Vagina (tissue), 2 donors: Measurements from ENCODE around the gene NFATC3. TPM values are rescaled to one million over a fixed set of nuclear protein-coding genes. Genes with fewer than 3 reads are reported as not detected.

Source experiments
- DNase-seq, 2 donors: peaks; one replicate each; pipeline ENCODE4 v3.0.0-alpha.2; 2017; ENCODE audit errors: extremely low spot score in 2 of 2
- H3K27ac ChIP-seq: fragments of 200-600 bp; sonication (generic); one replicate; pipeline ENCODE4 v1.5.1; 2019
- H3K27me3 ChIP-seq: fragments of 200-600 bp; sonication (generic); one replicate; pipeline ENCODE4 v1.5.1; 2019
- H3K36me3 ChIP-seq, 2 donors: fragments of 200-600 bp; sonication (generic); one replicate each; pipeline ENCODE4 v1.5.1; 2017 to 2019
- H3K4me1 ChIP-seq: fragments of 200-600 bp; sonication (generic); one replicate; pipeline ENCODE4 v1.5.1; 2019
- H3K4me3 ChIP-seq, 2 donors: fragments of 200-600 bp; sonication (generic); 1 replicate in 1 of 2; 2 replicates in 1 of 2; pipeline ENCODE4 v1.5.1; 2016 to 2019
- H3K9me3 ChIP-seq: fragments of 200-600 bp; sonication (generic); one replicate; pipeline ENCODE4 v1.5.1; 2019
- CTCF ChIP-seq, 3 experiments: fragments of 450-650 bp in 2 of 3; fragments of 200-600 bp in 1 of 3; sonication (generic) in 1 of 3; IDR thresholded peaks; one replicate each; pipeline ENCODE4 v1.5.1; 2017 to 2019; ENCODE audit warnings: antibody characterized with exemption in 3 of 3, mild to moderate bottlenecking in 2 of 3, moderate library complexity in 2 of 3
- POLR2A ChIP-seq, 2 donors: fragments of 450-650 bp; IDR thresholded peaks; one replicate each; pipeline ENCODE4 v1.6.1; 2017; ENCODE audit warnings: antibody characterized with exemption in 2 of 2, mild to moderate bottlenecking in 2 of 2, moderate library complexity in 2 of 2
- POLR2AphosphoS5 ChIP-seq, 2 donors: sonication (generic); formaldehyde crosslinking; IDR thresholded peaks; one replicate each; pipeline ENCODE4 v1.9.0; 2017; ENCODE audit warnings: antibody characterized with exemption in 2 of 2, mild to moderate bottlenecking in 2 of 2, low read depth in 1 of 2; ENCODE audit not compliant: insufficient read depth in 1 of 2
- intact Hi-C: fragments of 100-400 bp; cut with DNase I; formaldehyde crosslinking; loops from one replicate; pipeline ENCODE4 v1.15.1; 2023
- total RNA-seq: library from RNA; depleted of rRNA; stranded (reverse); fragments of >200 nt; gene quantifications from one replicate; pipeline ENCODE4 v1.2.3, GENCODE V29; 2016

The NFATC3 gene
- total RNA-seq, 1 donor from 2014 or later: 51.8 TPM

GRCh38 chr16:68216240-68216639 is 131.1 kb downstream of the NFATC3 start:
- no peak overlapping the region for H3K27ac ChIP-seq
- DNase-seq: no peak
- intact Hi-C loops: no loop called here
- no peaks in the 10 kb centered on the region for H3K36me3 ChIP-seq
- no peaks in the 10 kb centered on the region for H3K4me1 ChIP-seq
- no peak overlapping the region for H3K4me3 ChIP-seq
- H3K9me3 ChIP-seq: no peaks in the 10 kb centered on the region
- no peaks in the 10 kb centered on the region for H3K27me3 ChIP-seq
- TF ChIP-seq POLR2AphosphoS5 (IDR thresholded peaks at IDR 0.05; ENCODE audit: insufficient read depth in 1 of 2, low read depth in 1 of 2) (no peak), CTCF (IDR thresholded peaks at IDR 0.05) (no peak), POLR2A (IDR thresholded peaks at IDR 0.05) (no peak)

- Histone ChIP-seq H3K36me3 (no peaks in the 10 kb centered on the region), H3K9me3 (no peaks in the 10 kb centered on the region), H3K4me1 (no peaks in the 10 kb centered on the region), H3K27me3 (no peaks in the 10 kb centered on the region), H3K27ac (no peak overlapping the region), H3K4me3 (no peak overlapping the region)
- intact Hi-C loops: no loop called here
- TF ChIP-seq POLR2A (IDR thresholded peaks at IDR 0.05): no peak
- TF ChIP-seq POLR2AphosphoS5 (IDR thresholded peaks at IDR 0.05; ENCODE audit: insufficient read depth in 1 of 2, low read depth in 1 of 2): no peak
- TF ChIP-seq CTCF (IDR thresholded peaks at IDR 0.05): no peak
- no peak for DNase-seq
Observed at GRCh38 chr16:68217506-68217905, 132.3 kb downstream of the NFATC3 start.

GRCh38 chr16:68219725-68220351 is 134.7 kb downstream of the NFATC3 start:
- no peak overlapping the region for H3K27ac ChIP-seq
- intact Hi-C loops: no loop called here
- DNase-seq: no peak

GRCh38 chr16:68223072-68223471 is 137.9 kb downstream of the NFATC3 start:
- Histone ChIP-seq H3K4me3 (no peak overlapping the region), H3K36me3 (peaks cover 0 to 10% of the 10 kb centered on the region in 2 donors), H3K9me3 (no peaks in the 10 kb centered on the region), H3K27me3 (no peaks in the 10 kb centered on the region), H3K4me1 (no peaks in the 10 kb centered on the region), H3K27ac (no peak overlapping the region)
- TF ChIP-seq CTCF (IDR thresholded peaks at IDR 0.05): no peak
- TF ChIP-seq POLR2A (IDR thresholded peaks at IDR 0.05): no peak
- no peak for TF ChIP-seq POLR2AphosphoS5 (IDR thresholded peaks at IDR 0.05; ENCODE audit: insufficient read depth in 1 of 2, low read depth in 1 of 2)
- no peak for DNase-seq
- intact Hi-C loops: no loop called here

More at GRCh38 chr16:68219725-68220351, 134.7 kb downstream of the NFATC3 start:
- H3K9me3 ChIP-seq: no peaks in the 10 kb centered on the region
- TF ChIP-seq POLR2AphosphoS5 (IDR thresholded peaks at IDR 0.05; ENCODE audit: insufficient read depth in 1 of 2, low read depth in 1 of 2) (no peak), CTCF (IDR thresholded peaks at IDR 0.05) (no peak), POLR2A (IDR thresholded peaks at IDR 0.05) (no peak)
- no peaks in the 10 kb centered on the region for H3K36me3 ChIP-seq
- H3K27me3 ChIP-seq: no peaks in the 10 kb centered on the region
- no peak overlapping the region for H3K4me3 ChIP-seq
- H3K4me1 ChIP-seq: no peaks in the 10 kb centered on the region

GRCh38 chr16:68226116-68226515 is 140.9 kb downstream of the NFATC3 start:
- Histone ChIP-seq H3K4me3 (no peak overlapping the region), H3K4me1 (no peaks in the 10 kb centered on the region), H3K36me3 (peaks cover 0 to 19% of the 10 kb centered on the region in 2 donors), H3K9me3 (no peaks in the 10 kb centered on the region), H3K27me3 (no peaks in the 10 kb centered on the region), H3K27ac (no peak overlapping the region)
- no peak for TF ChIP-seq CTCF (IDR thresholded peaks at IDR 0.05)
- intact Hi-C loops: no loop called here
- DNase-seq: no peak
